ENCODE measurements around the gene KCNG2. TPM values are rescaled to one million over a fixed set of nuclear protein-coding genes. Genes with fewer than 3 reads are reported as not detected.

The KCNG2 gene
- total and polyA plus RNA-seq, 2 experiments from 2014 or later = 0.15 TPM; not detected in 1

DNA sequence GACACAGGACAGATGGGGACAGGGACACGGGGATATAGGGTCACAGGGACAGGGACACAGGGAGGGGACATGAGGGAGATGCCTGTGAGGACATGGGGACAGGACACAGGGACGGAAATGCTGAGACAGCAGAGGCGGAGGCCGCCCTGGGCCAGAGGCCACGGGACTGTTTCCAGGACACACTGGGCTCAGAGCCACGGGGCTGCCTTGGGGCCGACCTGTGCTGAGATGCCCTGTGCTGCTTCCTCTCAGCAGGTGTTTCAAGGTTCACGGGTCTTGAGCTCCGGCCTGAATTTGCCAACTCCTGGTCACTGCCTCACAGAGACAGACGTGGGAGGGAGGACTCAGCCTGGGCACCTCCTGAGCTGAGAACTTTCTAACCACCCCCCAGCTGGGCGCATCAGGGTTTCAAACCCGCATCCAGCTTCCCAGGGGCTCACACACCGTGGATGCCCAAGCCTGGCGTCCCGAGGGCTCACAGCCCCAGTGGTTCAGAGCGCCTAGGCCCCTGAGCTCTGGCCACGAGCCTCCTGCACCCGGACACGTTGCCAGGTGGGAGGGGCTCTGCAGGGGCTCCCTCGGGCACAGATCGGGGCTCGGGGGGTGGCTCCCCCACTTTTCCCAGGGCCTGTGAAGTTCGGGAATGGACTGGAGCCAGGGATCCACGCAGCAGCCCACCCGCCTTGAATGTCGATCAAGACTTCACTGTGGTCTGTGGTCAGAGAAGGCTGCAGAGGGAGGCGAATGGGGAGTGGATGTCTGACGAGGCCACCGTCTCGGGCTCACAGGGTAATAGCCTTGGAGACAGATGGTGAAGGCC is 89.7 kb downstream of the KCNG2 start:
- Histone ChIP-seq H3K27me3 (no peaks in the 10 kb centered on the region), H3K27ac (no peak overlapping the region), H3K4me3 (no peak overlapping the region), H3K4me1 (ENCODE audit: low read depth) (no peaks in the 10 kb centered on the region), H3K36me3 (no peaks in the 10 kb centered on the region), H3K9me3 (ENCODE audit: low read depth) (no peaks in the 10 kb centered on the region)
- TF ChIP-seq, protein P1, sequence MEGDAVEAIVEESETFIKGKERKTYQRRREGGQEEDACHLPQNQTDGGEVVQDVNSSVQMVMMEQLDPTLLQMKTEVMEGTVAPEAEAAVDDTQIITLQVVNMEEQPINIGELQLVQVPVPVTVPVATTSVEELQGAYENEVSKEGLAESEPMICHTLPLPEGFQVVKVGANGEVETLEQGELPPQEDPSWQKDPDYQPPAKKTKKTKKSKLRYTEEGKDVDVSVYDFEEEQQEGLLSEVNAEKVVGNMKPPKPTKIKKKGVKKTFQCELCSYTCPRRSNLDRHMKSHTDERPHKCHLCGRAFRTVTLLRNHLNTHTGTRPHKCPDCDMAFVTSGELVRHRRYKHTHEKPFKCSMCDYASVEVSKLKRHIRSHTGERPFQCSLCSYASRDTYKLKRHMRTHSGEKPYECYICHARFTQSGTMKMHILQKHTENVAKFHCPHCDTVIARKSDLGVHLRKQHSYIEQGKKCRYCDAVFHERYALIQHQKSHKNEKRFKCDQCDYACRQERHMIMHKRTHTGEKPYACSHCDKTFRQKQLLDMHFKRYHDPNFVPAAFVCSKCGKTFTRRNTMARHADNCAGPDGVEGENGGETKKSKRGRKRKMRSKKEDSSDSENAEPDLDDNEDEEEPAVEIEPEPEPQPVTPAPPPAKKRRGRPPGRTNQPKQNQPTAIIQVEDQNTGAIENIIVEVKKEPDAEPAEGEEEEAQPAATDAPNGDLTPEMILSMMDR (IDR thresholded peaks at IDR 0.05; ENCODE audit: low read depth, low read length) = no peak
- DNase-seq (ENCODE audit: low read depth in 1 of 2, low spot score in 1 of 2) = no peak

DNA sequence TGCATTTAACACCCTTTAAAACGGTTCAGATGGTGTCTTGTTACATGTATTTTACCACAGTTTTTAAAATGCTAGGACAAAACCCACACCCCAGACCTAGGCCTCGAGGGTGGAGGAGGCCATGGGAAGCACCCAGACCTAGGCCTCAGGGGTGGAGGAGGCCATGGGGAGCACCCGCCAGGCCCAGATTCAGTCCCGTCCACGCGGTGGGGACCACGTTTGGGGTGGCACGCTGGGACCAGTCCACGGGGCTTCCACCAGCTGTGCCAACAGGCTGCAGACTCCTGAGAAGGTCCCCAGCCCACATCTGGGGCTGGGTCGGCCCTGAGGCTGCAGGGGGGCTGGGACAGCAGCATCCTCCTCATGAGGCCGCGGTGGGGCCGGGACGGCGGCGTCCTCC is 90.3 kb downstream of the KCNG2 start:
- DNase-seq (ENCODE audit: low read depth in 1 of 2, low spot score in 1 of 2) = no peak
- no peaks in the 10 kb centered on the region for H3K4me1 ChIP-seq (ENCODE audit: low read depth)
- no peaks in the 10 kb centered on the region for H3K27me3 ChIP-seq
- no peaks in the 10 kb centered on the region for H3K36me3 ChIP-seq
- TF ChIP-seq, protein P1 (IDR thresholded peaks at IDR 0.05; ENCODE audit: low read depth, low read length) = no peak
- H3K4me3 ChIP-seq = no peak overlapping the region
- no peak overlapping the region for H3K27ac ChIP-seq
- no peaks in the 10 kb centered on the region for H3K9me3 ChIP-seq (ENCODE audit: low read depth)

DNA sequence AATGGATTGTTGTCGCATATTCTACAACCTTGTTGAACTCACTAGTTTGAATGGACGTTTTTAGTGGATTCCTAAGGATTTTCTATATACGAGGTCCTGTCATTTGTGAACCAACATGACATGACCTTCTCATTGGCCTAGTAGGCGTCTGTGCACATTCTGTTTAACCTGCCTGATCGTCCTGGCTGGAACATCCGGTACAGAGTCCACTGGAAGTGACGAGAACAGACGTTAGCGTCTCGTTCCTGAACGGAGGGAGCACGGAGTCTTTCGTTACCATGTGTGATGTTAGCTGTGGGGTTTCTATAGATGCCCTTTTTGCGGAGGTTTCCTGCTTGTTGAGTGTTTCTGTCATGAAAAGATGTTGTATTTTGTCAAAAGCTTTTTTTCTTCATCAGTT is 91.8 kb downstream of the KCNG2 start:
- Histone ChIP-seq H3K4me1 (ENCODE audit: low read depth) (no peaks in the 10 kb centered on the region), H3K9me3 (ENCODE audit: low read depth) (no peaks in the 10 kb centered on the region), H3K27me3 (no peaks in the 10 kb centered on the region), H3K36me3 (no peaks in the 10 kb centered on the region), H3K4me3 (no peak overlapping the region), H3K27ac (no peak overlapping the region)
- no peak for DNase-seq (ENCODE audit: low read depth in 1 of 2, low spot score in 1 of 2)
- TF ChIP-seq, protein P1 (IDR thresholded peaks at IDR 0.05; ENCODE audit: low read depth, low read length) = no peak

DNA sequence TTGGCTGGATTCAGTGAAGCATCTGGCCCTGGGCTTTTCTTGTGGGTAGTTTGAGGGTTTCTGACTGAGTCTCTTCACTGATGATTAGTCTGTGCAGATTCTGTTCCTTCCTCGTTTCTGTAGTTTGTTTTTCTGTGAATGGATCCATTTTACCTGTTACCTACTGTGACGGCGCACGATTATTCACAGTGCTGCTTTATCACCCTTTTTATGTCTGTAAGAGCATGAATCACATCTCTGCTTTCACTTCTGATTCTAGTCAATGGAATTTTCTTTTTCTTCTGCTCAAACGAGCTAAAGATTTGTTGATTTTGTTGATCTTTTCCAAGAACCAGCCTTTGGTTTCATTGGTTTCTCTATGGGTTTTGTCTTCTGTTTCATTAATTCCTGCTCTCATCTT is 92.9 kb downstream of the KCNG2 start:
- no peaks in the 10 kb centered on the region for H3K9me3 ChIP-seq (ENCODE audit: low read depth)
- H3K36me3 ChIP-seq = no peaks in the 10 kb centered on the region
- no peaks in the 10 kb centered on the region for H3K27me3 ChIP-seq
- no peak for DNase-seq (ENCODE audit: low read depth in 1 of 2, low spot score in 1 of 2)
- H3K4me1 ChIP-seq (ENCODE audit: low read depth) = no peaks in the 10 kb centered on the region
- no peak overlapping the region for H3K27ac ChIP-seq
- TF ChIP-seq, protein P1 (IDR thresholded peaks at IDR 0.05; ENCODE audit: low read depth, low read length) = no peak
- H3K4me3 ChIP-seq = no peak overlapping the region

DNA sequence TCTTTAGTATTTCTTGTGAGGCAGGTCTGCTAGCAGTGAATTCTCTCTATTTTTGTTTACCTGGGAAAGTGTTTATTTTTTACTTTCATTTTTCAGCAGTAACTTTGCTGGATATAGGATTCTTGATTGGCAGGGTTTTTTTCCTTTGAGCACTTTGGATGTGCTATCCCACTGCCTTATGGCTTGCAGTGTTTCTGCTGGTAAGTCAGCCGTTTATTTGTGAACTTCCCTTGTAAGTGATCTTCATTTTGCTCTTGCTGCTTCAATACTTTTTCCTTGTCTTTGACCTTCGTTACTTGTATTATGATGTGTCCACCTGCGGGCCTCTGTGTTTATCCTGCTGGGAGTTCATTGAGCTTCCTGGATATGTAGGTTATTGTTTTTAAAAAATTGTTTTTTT is 99.0 kb downstream of the KCNG2 start:
- TF ChIP-seq, protein P1 (IDR thresholded peaks at IDR 0.05; ENCODE audit: low read depth, low read length) = no peak
- Histone ChIP-seq H3K36me3 (no peaks in the 10 kb centered on the region), H3K9me3 (ENCODE audit: low read depth) (no peaks in the 10 kb centered on the region), H3K27me3 (no peaks in the 10 kb centered on the region), H3K4me1 (ENCODE audit: low read depth) (no peaks in the 10 kb centered on the region), H3K27ac (no peak overlapping the region), H3K4me3 (no peak overlapping the region)
- no peak for DNase-seq (ENCODE audit: low read depth in 1 of 2, low spot score in 1 of 2)
